Panc1 (cell line): Measurements from ENCODE around the gene TMX4. TPM values are rescaled to one million over a fixed set of nuclear protein-coding genes. Genes with fewer than 3 reads are reported as not detected.

ENCODE experiments used
- ATAC-seq: fragments of 200-7000 bp; cut with Tn5 transposase; 2 replicates; pipeline ENCODE4 v1.9.1; 2020; ENCODE audit warnings: mild to moderate bottlenecking, moderate library complexity
- BruUV-seq: library from RNA; stranded (reverse); fragments of 400-500 nt; replicated peaks from 2 replicates; lab custom pipeline; 2021; lab: Mats Ljungman, UMichigan
- CTCF ChIA-PET: fragments of 300-600 bp; sonication (Branson Sonifier 250); formaldehyde crosslinking; loops from one replicate; lab custom pipeline; 2022; ENCODE audit warnings: antibody characterized with exemption; lab: Charles Lee
- POLR2A ChIA-PET: fragments of 300-600 bp; sonication (Branson Sonifier 250); formaldehyde crosslinking; loops from one replicate; lab custom pipeline; 2022; ENCODE audit warnings: antibody characterized with exemption; lab: Charles Lee
- DNase-seq: peaks from one replicate; pipeline ENCODE4 v3.0.0-alpha.2; 2010; ENCODE audit warnings: low read depth, low spot score
- H3K27ac ChIP-seq: 2 replicates; pipeline ENCODE4 v1.5.1; 2011; ENCODE audit warnings: mild to moderate bottlenecking, low read length, inconsistent platforms
- H3K27me3 ChIP-seq: fragments of 200-500 bp; sonication (Bioruptor generic); 2 replicates; pipeline ENCODE4 v1.6.0; 2014; ENCODE audit warnings: low read length, inconsistent platforms; ENCODE audit not compliant: control insufficient read depth, insufficient read depth
- H3K36me3 ChIP-seq: fragments of 200-500 bp; sonication (Bioruptor generic); 2 replicates; pipeline ENCODE4 v1.5.1; 2014; ENCODE audit warnings: inconsistent platforms, mild to moderate bottlenecking, low read length, moderate library complexity; ENCODE audit not compliant: control insufficient read depth, insufficient read depth
- H3K4me1 ChIP-seq: 2 replicates; pipeline ENCODE4 v1.5.1; 2011; ENCODE audit warnings: inconsistent platforms, mild to moderate bottlenecking, low read length, moderate library complexity; ENCODE audit not compliant: control insufficient read depth, insufficient read depth
- H3K4me3 ChIP-seq, 2 experiments: 2 replicates each; pipeline ENCODE4 v1.5.1; 2011 to 2012; ENCODE audit warnings: low read depth in 2 of 2, low read length in 2 of 2, mild to moderate bottlenecking in 2 of 2, inconsistent platforms in 1 of 2, moderate library complexity in 1 of 2
- H3K9me3 ChIP-seq: fragments of 200-500 bp; sonication (Bioruptor generic); 2 replicates; pipeline ENCODE4 v1.5.1; 2014; ENCODE audit warnings: low read depth, mild to moderate bottlenecking, inconsistent platforms, low read length, moderate library complexity; ENCODE audit not compliant: control insufficient read depth, insufficient read depth
- CTCF ChIP-seq: fragments of 450-650 bp; IDR thresholded peaks from 2 replicates; pipeline ENCODE4 v1.5.1; 2017; ENCODE audit warnings: mild to moderate bottlenecking
- POLR2AphosphoS5 ChIP-seq: IDR thresholded peaks from 2 replicates; pipeline ENCODE4 v1.6.1; 2012; ENCODE audit warnings: mild to moderate bottlenecking, low read depth, low read length, moderate library complexity
- REST ChIP-seq, 2 experiments: IDR thresholded peaks; 2 replicates each; pipeline ENCODE4 v1.6.1; 2011 to 2012; ENCODE audit warnings: low read depth in 2 of 2, control low read depth in 1 of 2, low read length in 1 of 2, mild to moderate bottlenecking in 1 of 2, moderate library complexity in 1 of 2; ENCODE audit not compliant: insufficient read depth in 1 of 2
- SIN3A ChIP-seq: IDR thresholded peaks from 2 replicates; pipeline ENCODE4 v1.6.1; 2012; ENCODE audit warnings: low read depth, mild to moderate bottlenecking, low read length, moderate library complexity, borderline replicate concordance; ENCODE audit not compliant: insufficient read depth
- TCF7L2 ChIP-seq: IDR thresholded peaks from 2 replicates; pipeline ENCODE4 v1.6.1; 2011; ENCODE audit warnings: mild to moderate bottlenecking, low read depth, low read length, inconsistent platforms
- in situ Hi-C: cut with HindIII; loops from 2 replicates; pipeline ENCODE4 v1.10.0; 2016; ENCODE audit warnings: low sequenced_read_pairs, low pct_unique_long_range_greater_than_20kb
- intact Hi-C: fragments of 100-400 bp; cut with micrococcal nuclease; formaldehyde crosslinking; loops from one replicate; pipeline ENCODE4 v1.10.0; 2022; ENCODE audit not compliant: unreplicated experiment
- total RNA-seq: library from RNA; stranded (reverse); gene quantifications from one replicate; pipeline ENCODE4 v1.2.1, GENCODE V29; 2021; ENCODE audit not compliant: unreplicated experiment

TMX4 gene
- total RNA-seq, 1 experiment from 2014 or later = 34.6 TPM

GRCh38 chr20:8062756-8063155 lies 43.2 kb upstream of the TMX4 start:
- in situ Hi-C loops = no loop called here
- ChIA-PET CTCF (no interaction called here), POLR2A (no interaction called here)
- DNase-seq = no peak
- no peaks in the 10 kb centered on the region for H3K36me3 ChIP-seq
- H3K27ac ChIP-seq = no peak overlapping the region
- H3K9me3 ChIP-seq = no peaks in the 10 kb centered on the region
- BruUV-seq = no TSS peak
- intact Hi-C loops = no loop called here
- no peak overlapping the region for H3K4me3 ChIP-seq
- no peak for ATAC-seq
- TF ChIP-seq SIN3A = no peak
- no peak for TF ChIP-seq REST (IDR thresholded peaks at IDR 0.05; ENCODE audit: insufficient read depth in 1 of 2, low read depth in 2 of 2, low read length in 1 of 2)
- no peak for TF ChIP-seq TCF7L2
- no peak for TF ChIP-seq CTCF
- H3K4me1 ChIP-seq = no peaks in the 10 kb centered on the region
- H3K27me3 ChIP-seq = no peaks in the 10 kb centered on the region

- no peaks in the 10 kb centered on the region for H3K4me1 ChIP-seq
- TF ChIP-seq TCF7L2 = no peak
- in situ Hi-C loops (no loop called here), intact Hi-C loops (no loop called here)
- H3K27ac ChIP-seq = no peak overlapping the region
- BruUV-seq = no TSS peak
- no peaks in the 10 kb centered on the region for H3K27me3 ChIP-seq
- ChIA-PET CTCF (no interaction called here), POLR2A (no interaction called here)
- H3K36me3 ChIP-seq = no peaks in the 10 kb centered on the region
- no peak for ATAC-seq
- H3K9me3 ChIP-seq = no peaks in the 10 kb centered on the region
- H3K4me3 ChIP-seq = no peak overlapping the region
- no peak for DNase-seq
These were observed 42.4 kb upstream of the TMX4 start for GRCh38 chr20:8061861-8062518.

GRCh38 chr20:8060977-8061376 lies 41.4 kb upstream of the TMX4 start:
- intact Hi-C loops = no loop called here
- Histone ChIP-seq H3K27ac (no peak overlapping the region), H3K27me3 (no peaks in the 10 kb centered on the region), H3K36me3 (no peaks in the 10 kb centered on the region), H3K4me1 (no peaks in the 10 kb centered on the region), H3K9me3 (no peaks in the 10 kb centered on the region), H3K4me3 (no peak overlapping the region)
- in situ Hi-C loops = no loop called here
- no TSS peak for BruUV-seq
- ATAC-seq (no peak), DNase-seq (no peak)
- ChIA-PET POLR2A (no interaction called here), CTCF (no interaction called here)
- no peak for TF ChIP-seq TCF7L2
- TF ChIP-seq CTCF = no peak
- no peak for TF ChIP-seq POLR2AphosphoS5
- no peak for TF ChIP-seq REST (IDR thresholded peaks at IDR 0.05; ENCODE audit: insufficient read depth in 1 of 2, low read depth in 2 of 2, low read length in 1 of 2)
- no peak for TF ChIP-seq SIN3A
